ENCODE data around the gene SORCS2.

The SORCS2 gene

DNA sequence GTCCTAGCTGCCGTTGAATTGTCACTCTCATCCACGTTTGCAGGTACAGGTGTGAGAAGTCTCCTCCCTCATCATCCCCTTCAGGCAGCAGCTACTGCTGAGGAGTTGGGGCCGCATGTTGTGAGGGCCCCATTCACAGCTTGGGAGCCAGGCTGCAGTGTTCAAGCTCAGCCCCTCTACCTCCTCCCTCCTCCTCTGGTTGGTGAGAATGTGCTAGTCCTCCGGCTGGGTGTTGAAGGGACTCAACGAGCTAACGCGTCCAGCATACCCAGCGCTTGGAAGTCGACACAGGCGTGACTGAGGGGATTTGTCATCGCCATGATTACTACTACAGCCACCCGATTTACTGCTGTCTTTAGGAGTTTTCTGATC is 324.4 kb downstream of the SORCS2 start:
- no peak for DNase-seq (ENCODE audit: extremely low spot score, insufficient read length, low read depth)
- FAIRE-seq = no peak

DNA sequence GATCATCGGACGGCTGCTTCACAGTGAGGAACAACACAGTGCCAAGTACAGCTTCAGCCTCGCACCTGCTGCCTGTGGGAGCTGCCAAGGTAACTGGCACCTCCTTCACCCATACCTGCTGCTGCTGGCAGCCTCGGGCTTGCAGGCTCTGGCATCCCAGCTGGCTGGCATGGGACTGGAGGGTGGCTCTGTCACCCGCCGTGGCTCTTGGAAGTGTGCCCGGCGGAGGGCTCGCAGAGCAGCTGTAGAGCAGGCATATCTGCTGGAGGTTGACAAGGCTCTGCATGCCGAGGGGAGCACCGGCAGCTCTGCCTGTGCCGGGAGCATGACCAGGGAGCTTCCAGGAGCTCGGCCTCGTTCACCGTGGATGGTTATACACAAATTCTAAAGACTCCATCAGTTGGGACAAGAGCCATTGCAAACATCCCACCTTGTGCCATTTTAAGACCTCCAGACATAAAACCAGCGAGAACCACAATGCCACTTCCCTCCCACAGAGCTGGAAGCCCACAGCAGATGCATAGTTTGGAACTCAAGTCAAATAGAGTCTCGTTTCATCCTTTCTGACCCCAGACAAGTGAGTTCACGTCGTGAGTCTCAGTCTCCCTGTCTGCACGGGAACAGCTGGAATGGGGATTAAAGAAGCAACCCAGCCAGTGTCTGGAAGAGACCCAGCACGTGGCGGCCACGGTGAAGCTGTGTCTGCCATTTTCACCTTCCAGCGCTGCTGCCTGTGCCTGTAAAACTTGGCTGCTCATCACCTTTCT is 326.7 kb downstream of the SORCS2 start:
- FAIRE-seq (no peak), DNase-seq (ENCODE audit: extremely low spot score, insufficient read length, low read depth) (no peak)

DNA sequence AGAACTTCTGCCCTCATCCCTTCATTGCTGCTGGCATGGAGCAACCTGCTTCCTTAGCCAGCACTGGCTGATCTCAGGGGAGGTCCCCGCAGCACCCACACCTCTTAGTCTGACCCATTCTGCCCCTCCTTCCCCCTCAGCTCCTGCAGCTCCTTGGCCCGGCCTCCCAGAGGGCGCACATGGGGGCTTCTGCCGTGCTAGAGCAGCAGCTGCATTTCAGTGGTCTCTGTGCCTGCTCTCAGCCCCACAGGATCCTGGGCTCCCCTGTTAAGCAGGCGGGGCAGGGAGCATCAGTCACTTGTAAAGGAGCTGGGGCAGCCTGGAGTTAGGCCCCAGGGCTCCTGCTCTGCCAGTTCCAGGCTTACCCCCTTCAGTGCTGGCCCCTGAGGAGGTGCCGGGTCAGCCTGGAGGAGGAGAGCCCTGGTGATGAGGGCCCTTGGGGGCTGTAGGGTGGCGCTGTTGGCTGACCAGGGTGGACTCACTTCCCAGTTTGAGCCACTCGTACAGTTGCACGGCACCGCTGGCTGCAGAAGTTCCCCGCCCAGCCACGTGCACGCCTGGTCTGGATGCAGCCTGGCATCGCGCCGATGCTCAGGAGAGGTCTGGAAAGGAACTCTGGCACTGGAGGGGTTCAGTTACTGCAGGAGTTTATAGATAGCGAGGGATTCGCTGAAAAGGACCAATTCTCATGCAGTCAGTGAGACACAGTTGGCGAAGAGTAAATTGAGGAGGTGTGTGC is 327.5 kb downstream of the SORCS2 start:
- DNase-seq (ENCODE audit: extremely low spot score, insufficient read length, low read depth) = no peak
- no peak for FAIRE-seq

DNA sequence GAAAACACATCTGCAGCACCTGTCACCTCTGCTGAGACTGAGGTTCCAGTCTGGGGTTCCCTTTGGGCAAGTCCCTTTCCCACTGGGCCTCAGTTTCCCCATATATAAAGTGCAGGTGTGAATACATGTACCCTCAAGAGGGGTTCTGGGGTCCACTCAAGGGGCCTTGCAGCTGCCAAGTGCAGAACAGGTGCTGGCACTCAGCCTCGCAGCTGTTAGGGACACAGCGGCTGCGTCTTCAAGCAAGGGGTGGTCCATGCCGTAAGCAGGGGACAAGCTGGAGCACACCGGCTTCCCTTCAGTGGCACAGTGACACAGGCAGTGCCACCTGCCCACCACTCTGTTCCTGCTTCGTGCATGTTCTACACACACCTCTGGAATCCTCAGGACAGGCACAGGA is 329.3 kb downstream of the SORCS2 start:
- no peak for FAIRE-seq
- no peak for DNase-seq (ENCODE audit: extremely low spot score, insufficient read length, low read depth)

DNA sequence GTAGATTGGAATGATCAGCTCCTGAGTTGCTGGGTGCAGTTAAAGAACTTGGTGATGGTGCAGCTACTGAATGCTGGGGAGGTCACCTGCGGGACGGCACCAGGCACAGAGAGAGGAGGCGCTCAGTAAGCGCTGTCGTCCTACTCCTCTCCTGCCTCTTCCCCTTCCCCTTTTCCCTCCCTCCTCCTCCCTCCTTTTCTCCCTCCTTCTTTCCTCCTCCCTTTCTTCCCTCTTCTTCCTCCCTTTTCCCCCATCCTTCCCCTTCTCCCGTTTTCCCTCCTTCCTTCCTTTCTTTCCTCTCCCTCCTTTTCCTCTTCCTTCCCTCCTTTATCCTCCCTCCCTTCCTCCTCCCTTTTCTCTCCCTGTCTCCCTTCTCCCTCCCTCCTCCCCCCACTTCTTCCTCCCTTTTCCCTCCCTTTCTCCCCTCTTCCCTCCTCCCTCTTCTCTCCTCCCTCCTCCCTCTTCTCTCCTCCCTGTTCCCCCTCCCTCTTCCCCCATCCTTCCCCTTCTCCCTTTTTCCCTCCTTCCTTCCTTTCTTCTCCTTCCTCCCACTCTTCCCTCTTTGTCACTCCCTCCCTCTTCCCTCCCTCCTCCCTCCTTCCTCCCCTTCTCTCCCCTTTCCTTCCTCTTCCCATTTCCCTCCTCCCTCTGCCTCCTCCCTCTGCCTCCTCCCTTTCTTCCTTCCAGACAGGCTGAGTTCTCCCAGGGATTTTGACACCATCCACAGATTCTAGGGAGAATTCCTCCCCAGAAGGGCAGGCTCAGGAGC is 330.3 kb downstream of the SORCS2 start:
- DNase-seq (ENCODE audit: extremely low spot score, insufficient read length, low read depth) = no peak
- no peak for FAIRE-seq

DNA sequence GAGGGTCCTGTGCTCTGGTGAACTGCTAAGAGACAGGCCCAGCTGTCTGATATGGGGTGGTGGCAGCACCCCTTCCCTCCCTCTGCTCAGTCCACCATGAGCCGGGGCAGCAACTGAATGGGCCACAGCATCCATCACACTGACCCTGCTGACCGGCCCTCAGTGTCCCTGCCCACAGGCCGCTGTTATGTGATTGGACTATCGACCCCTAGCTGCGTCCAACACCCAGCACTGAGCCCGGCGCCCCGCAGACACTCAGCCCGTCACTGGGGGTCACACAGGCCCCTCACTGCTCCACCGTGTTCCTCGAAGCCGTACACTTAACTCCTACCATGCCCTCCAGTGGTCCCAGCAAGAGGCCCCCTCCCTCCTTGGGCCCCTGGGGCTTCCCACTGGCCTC is 331.2 kb downstream of the SORCS2 start:
- FAIRE-seq = no peak
- no peak for DNase-seq (ENCODE audit: extremely low spot score, insufficient read length, low read depth)

DNA sequence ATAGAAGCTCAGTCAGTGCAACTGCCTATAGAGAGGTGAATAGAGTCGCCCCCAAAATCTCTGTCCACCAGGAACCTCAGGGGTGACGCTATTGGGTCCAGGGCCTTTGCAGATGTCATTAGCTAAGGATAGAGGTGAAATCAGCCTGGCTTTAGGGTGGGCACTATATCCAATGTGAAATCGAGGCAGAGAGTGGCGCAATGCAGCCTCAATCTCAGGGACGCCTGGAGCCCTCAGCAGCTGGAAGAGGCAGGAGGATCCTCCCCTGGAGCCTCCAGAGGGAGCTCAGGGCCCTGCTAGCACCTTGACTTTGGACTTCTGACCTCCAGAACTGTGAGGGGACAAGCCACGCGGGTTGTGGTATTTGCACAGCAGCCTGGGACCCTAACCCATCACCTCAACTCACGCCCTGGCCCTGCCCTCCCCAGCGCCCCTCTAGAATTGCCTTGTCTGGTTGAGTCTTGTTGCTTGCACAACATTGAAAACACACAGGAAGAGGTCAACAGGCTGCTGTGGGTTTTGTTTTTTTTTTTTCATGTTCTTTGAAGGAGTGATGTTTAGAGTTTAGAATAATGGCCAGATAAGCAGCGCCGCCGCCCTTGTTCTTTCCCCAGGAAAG is 331.8 kb downstream of the SORCS2 start:
- FAIRE-seq = no peak
- DNase-seq (ENCODE audit: extremely low spot score, insufficient read length, low read depth) = no peak

DNA sequence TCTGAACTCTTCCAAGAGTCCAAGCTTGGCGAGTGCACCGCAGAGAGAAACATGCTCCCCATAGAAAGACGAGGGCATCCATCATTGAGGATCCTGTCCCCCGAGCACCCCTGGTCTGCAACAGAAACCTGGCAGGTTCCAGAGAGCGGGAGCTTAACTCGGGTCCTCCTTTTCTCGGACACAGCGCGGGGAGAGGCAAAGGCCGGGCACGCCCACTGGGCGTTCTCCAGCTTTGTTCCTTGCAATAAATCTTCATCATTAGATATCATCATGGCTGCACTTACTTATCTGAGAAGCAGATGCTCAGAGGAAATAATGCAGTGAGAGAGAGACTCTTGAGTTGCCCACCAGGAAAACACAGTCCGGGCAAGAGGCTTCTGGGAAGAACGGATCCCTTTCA is 332.5 kb downstream of the SORCS2 start:
- FAIRE-seq (no peak), DNase-seq (ENCODE audit: extremely low spot score, insufficient read length, low read depth) (no peak)

DNA sequence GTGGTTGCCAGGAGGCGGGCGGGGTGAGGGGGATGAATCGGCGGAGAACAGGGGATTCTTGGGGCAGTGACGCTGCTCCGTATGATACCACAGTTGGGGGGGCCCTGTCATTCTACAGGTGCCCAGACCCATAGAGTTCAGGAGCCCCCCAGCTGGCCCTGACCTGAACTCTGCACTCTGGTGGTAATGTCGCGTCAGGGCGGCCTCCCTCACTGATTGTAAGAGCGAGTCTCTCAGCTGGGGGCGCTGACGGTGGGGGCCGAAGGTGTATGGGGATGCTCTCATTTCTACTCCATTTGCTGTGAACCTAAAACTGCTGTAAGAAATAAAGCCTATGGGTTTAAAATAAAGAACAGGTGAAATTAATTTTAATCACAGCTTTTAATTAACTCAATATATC is 334.2 kb downstream of the SORCS2 start:
- no peak for FAIRE-seq
- no peak for DNase-seq (ENCODE audit: extremely low spot score, insufficient read length, low read depth)

DNA sequence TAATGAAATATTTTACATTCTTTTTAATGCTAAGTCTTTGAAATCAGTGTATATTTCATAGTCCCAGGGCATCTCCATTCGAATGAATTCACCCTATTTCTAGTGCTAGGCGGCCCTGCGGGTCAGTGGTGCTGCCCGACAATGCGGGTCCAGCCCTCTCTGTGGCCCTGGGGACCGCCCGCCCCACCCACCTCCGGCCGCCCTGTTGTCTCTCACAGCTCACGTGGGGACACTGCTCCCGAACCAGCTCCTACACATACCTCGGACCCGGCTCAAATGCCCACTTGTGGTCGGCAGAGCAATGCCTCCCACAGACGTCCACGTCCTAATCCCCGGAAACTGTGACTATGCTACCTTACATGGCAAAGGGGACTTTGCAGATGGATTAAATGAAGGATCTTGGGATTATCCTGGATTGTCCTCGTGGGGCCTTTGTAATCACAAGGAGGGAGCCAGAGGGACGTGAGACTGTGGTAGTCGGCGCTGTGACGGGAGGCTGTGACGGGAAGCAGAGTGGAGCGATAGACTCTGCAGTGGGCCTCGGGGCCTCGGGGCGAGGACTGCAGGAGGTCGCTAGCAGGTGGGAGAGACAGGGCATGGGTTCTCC is 334.7 kb downstream of the SORCS2 start:
- no peak for FAIRE-seq
- DNase-seq (ENCODE audit: extremely low spot score, insufficient read length, low read depth) = no peak

DNA sequence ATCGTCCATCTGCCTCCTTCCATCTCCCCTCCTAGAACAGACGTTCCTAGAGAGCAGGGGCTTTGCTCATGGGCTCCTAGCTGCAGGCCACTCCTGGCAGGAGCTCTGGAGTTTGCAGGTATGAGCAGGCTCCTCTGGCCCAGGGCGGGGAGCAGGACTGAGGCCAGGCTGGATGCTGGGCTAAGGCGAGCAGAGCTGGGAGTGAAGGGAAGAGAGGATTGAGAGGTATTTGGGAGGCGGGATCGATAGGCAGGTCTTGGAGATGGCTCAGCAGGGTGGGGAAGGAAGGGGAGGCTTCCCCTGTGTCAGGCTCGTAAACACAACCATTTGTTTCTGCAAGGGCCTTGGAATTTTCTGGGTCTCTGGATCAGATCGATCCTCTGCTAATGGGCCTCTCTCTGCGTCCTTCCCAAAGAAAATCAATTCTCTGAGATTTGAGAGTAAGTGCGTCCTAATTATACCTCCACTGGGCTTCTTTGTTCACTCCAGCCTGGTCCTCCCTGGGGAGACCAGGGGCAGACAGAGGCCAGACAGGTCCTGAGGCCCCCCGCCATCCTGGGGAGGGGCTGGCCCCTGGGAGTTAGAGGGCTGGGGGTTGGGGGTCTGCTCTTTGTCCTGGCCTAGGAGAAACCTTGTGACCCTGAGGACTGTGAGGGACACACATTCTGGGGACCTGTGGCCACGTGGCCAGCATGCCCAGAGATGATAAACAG is 337.2 kb downstream of the SORCS2 start:
- FAIRE-seq (no peak), DNase-seq (ENCODE audit: extremely low spot score, insufficient read length, low read depth) (no peak)

DNA sequence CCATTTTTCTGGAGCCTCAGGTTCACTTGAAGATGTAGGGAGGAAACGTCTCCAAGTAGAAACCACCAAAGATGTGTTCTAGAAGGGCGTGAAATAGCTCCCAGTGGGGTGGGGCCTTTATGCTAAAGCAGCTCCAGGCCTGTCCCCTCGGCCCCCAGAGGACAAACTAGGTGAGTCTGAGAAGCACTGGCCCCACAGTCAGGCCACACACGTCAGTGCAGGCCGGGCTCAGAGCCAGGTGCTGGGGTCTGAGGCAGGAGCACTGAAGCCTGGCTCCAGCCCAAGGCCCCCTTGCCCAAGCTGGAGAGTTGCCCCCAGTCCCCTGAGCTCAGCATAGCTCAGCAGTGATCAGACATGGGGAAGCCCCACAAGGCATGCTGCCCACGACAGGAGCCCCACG is 337.7 kb downstream of the SORCS2 start:
- FAIRE-seq = no peak

DNA sequence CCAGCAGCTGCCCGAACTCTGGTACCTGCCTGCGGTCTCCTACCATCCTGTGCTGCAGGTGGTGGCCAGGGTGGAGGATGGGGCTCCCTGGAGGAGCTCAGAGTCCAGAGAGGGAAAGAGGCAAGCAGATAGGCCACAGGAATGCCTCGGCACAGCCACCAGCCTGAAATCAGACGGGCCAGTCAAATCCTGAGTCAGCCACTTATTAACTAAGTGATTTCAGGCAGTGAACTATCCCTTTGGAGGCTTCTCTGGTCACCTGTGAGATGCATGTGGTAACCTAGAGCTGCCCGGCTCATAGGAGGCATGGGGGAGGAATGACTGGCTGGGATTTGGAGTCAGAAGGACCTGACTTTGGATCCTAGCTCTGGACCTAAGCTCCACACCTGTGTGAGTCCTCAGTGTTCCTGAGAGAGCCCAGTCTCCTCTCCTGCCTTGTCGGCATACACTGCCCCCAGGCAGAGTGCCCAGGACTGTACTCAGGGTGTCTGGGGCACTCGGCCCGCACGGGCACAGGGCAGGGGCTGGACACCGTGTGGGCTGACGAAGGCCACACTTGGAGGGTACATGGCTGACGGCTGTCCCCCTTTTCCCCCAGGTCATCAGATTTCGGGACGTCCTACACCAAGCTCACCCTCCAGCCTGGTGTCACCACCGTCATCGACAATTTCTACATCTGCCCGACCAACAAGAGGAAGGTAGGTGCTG is 338.7 kb downstream of the SORCS2 start:
- FAIRE-seq (no peak), DNase-seq (ENCODE audit: extremely low spot score, insufficient read length, low read depth) (no peak)

More for the DNA sequence above, 337.7 kb downstream of the SORCS2 start:
- DNase-seq (ENCODE audit: extremely low spot score, insufficient read length, low read depth) = no peak

DNA sequence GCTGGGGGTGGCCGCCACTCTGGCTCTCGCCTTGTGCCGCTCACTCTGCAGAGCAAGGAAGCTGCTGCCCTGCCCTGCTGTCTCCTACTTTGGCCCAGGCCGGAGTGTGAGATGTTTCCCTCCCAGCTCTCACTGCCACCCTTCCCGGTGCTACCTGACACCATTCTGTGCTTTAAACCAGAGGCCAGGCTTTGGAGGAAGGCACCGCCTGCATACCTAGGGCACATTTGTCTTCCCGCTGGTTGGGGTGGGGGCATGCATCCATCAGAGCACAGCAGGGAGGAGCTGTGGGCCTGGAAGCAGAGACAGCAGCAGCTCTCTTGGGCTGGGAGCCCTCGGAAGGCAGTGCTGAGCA is 339.3 kb downstream of the SORCS2 start:
- no peak for DNase-seq (ENCODE audit: extremely low spot score, insufficient read length, low read depth)
- no peak for FAIRE-seq

DNA sequence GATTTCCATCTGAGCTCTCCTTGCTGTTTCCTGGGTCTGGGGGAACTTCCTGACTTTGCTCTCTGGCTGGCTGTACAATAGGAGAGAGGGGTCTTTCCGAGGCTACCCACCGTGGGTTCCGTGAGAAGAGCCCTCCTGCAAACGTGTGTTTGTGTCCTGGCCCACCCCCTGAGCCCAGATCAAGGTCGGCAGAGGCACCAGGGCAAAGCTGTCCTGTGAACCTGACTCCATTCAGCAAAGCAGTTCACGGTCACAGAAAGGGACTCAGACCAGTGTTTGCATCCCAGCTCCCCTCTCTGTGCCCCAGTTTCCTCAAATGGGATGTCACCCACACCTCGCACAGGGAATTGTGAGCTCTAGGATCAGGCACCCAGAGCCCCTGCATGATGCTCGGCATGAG is 339.7 kb downstream of the SORCS2 start:
- no peak for FAIRE-seq
- DNase-seq (ENCODE audit: extremely low spot score, insufficient read length, low read depth) = no peak

DNA sequence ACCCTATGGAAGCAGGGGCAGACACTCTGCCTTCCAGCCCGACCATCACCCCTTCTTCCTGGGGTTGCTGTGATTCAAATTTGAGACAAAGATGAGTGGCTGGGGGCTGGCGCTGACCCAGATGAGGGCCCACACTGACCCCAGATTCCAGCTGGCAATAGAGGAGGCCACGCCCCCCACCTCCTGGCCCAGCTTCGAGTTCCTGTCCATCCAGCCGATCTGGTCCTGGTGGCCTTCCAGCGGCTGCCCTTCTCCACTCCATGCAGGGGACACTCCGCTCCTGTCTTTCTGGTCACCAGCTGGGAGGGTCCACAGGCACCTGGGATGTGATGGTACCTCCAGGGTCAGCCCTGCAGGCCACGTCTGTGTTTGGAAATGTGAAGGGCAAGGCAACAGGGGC is 340.9 kb downstream of the SORCS2 start:
- DNase-seq (ENCODE audit: extremely low spot score, insufficient read length, low read depth) (no peak), FAIRE-seq (no peak)

DNA sequence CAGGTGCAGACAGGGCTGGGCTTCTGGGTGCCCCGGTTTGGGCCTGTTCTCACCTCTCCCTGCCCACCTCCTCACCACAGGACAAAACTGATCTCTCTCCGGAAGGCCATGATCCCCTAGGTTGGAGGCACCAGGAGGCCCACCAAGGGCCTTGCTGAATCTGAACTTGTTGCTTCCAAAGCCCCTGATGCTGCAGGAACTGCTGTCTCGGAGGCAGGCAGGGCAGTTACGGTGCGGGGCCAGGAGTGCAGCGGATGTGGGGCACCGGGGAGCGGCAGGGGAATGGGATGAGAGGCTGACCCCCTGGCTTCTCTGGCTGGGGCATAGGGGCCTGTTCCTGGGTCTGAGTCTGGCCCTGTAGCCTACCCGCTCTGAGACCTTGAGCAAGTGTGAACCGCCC is 342.8 kb downstream of the SORCS2 start:
- DNase-seq (ENCODE audit: extremely low spot score, insufficient read length, low read depth) (no peak), FAIRE-seq (no peak)

DNA sequence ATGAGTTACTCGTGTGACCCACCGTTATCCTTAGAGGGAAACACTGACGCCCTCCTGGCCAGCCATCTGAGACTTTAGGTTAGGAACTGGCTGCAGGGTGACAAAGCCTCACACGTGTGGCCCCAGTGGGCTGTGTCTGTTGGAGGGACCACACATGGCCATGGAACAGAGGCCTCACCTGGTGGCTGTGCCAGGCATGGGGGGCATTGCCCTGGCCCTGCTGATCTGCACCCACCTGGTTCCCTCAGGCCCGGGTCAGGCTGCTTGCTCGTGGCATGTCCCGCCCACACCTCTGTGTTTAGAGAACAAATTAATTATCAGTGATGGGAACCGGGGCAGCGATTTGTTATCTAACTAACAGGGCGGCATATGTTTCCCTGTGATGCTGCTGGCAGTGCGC is 343.3 kb downstream of the SORCS2 start:
- DNase-seq (ENCODE audit: extremely low spot score, insufficient read length, low read depth) (no peak), FAIRE-seq (no peak)

DNA sequence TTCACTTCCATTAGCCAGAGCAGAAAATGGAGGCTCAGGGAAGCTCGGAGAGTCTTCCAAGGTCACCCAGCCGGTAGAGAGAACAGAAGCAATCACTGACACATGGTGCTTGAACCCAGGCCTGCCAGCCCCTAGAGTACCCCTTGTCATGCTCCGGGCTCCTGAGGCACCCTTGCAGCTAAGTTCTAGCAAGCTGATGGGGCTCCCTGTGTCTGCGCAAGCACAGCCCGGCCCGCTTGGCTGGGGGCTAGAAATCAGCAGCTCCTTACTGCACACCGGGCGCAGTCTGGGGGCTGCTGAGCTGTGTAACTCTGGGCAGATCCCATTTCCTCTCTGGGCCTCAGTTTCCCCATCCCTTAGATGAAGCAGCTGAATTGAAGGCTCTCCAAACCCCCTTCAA is 344.5 kb downstream of the SORCS2 start:
- DNase-seq (ENCODE audit: extremely low spot score, insufficient read length, low read depth) = no peak
- no peak for FAIRE-seq
